PFSK-1 (cell line): ENCODE data around the gene DCXR.

ENCODE experiments used
- FOXP2 ChIP-seq: optimal IDR thresholded peaks from 2 replicates; pipeline ENCODE3; 2011; ENCODE audit warnings: borderline replicate concordance, control low read depth, inconsistent platforms; ENCODE audit not compliant: insufficient read depth; ENCODE audit errors: extremely low read length, extremely low read depth
- POLR2AphosphoS5 ChIP-seq: IDR thresholded peaks from 2 replicates; pipeline ENCODE4 v1.6.1; 2012; ENCODE audit warnings: low read depth, mild to moderate bottlenecking, control low read depth, low read length, moderate library complexity
- SIN3A ChIP-seq: IDR thresholded peaks from 2 replicates; pipeline ENCODE4 v1.6.1; 2012; ENCODE audit warnings: mild to moderate bottlenecking, low read length, moderate library complexity, borderline replicate concordance; ENCODE audit not compliant: insufficient read depth
- TAF1 ChIP-seq: IDR thresholded peaks from 2 replicates; pipeline ENCODE4 v1.6.1; 2012; ENCODE audit warnings: low read length, control low read depth, borderline replicate concordance; ENCODE audit not compliant: insufficient read depth
- TF ChIP-seq, protein P1 (sequence below), 2 experiments: IDR thresholded peaks; 2 replicates each; pipeline versions ENCODE4 v1.6.1 to v1.8.0; 2011 to 2012; ENCODE audit warnings: low read depth in 2 of 2, low read length in 2 of 2, control low read depth in 1 of 2, inconsistent platforms in 1 of 2, mild to moderate bottlenecking in 1 of 2, moderate library complexity in 1 of 2; ENCODE audit not compliant: insufficient read depth in 1 of 2

Gene DCXR

DNA sequence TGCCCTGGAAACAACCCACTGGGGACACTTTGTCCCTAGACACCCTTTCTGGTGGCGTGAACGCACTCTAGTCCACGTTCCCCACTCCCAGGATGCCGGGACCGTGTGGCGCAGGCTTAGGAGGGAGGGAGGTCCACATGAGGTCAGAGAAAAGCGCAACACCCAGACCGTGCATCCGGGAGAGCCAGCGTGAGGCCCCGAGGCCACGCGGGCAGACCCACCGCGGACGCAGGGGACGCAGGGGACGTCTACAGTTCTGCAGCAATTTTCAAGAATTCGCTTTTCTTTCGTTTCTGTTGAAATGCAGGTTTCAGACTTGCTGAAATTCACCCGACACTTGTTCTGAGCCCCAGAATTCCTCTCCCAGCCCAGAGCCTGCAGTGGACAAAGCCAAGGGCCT is 9.4 kb upstream of the DCXR start:
- TF ChIP-seq, protein P1, sequence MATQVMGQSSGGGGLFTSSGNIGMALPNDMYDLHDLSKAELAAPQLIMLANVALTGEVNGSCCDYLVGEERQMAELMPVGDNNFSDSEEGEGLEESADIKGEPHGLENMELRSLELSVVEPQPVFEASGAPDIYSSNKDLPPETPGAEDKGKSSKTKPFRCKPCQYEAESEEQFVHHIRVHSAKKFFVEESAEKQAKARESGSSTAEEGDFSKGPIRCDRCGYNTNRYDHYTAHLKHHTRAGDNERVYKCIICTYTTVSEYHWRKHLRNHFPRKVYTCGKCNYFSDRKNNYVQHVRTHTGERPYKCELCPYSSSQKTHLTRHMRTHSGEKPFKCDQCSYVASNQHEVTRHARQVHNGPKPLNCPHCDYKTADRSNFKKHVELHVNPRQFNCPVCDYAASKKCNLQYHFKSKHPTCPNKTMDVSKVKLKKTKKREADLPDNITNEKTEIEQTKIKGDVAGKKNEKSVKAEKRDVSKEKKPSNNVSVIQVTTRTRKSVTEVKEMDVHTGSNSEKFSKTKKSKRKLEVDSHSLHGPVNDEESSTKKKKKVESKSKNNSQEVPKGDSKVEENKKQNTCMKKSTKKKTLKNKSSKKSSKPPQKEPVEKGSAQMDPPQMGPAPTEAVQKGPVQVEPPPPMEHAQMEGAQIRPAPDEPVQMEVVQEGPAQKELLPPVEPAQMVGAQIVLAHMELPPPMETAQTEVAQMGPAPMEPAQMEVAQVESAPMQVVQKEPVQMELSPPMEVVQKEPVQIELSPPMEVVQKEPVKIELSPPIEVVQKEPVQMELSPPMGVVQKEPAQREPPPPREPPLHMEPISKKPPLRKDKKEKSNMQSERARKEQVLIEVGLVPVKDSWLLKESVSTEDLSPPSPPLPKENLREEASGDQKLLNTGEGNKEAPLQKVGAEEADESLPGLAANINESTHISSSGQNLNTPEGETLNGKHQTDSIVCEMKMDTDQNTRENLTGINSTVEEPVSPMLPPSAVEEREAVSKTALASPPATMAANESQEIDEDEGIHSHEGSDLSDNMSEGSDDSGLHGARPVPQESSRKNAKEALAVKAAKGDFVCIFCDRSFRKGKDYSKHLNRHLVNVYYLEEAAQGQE (IDR thresholded peaks at IDR 0.05; ENCODE audit: insufficient read depth in 1 of 2, low read depth in 2 of 2, low read length in 2 of 2) = no peak
- TF ChIP-seq TAF1 = no peak
- TF ChIP-seq POLR2AphosphoS5 = no peak
- no peak for TF ChIP-seq SIN3A
- TF ChIP-seq FOXP2 = no peak

DNA sequence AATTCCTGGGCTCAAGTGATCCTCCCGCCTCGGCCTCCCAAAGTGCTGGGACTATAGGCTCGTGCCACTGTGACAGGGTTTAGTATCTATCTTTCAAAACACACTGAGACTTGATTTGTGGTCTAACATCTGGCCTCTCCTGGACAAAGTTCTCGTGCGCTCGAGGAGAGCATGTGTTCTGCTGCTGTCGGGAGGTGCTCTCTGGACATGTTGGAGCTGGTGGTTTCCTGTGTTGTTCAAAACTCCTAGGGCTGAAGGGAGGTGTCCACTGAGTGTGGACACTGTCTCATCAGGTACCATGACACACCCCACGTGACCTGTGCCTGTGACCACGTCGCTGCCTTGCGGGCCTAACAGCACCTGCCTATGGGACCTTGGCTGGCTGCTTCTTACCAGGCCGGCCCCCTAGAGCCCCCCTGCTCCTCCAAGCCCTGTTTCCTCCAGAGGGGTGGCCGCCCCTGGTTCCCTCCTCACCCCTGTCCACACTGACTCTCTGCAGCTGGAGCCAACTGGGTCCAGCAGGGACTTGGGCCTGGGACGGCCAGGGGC is 8.5 kb upstream of the DCXR start:
- TF ChIP-seq, protein P1 (IDR thresholded peaks at IDR 0.05; ENCODE audit: insufficient read depth in 1 of 2, low read depth in 2 of 2, low read length in 2 of 2) = no peak
- TF ChIP-seq FOXP2 (no peak), SIN3A (no peak), POLR2AphosphoS5 (no peak), TAF1 (no peak)

DNA sequence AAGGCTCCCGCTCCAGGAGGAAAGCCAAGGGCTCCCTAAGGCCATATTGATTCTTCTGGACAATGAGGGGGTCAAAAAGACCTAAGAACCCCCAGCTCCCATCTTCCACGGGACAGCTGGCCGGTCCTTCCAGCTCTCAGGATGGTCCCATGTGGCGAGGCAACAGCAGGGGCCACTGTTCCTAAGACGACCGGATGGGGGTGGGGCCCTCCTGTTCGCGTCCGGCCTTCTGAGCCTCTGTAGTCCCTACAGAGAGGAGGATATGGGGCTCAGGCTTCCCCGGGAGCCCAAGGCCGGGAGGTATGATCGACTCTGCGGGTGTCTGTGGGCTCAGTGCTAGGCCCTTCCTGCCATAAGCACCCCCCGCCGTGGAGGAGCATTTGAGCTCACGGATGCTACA is 6.0 kb upstream of the DCXR start:
- TF ChIP-seq POLR2AphosphoS5 (no peak), SIN3A (no peak), FOXP2 (no peak), TAF1 (no peak)
- TF ChIP-seq, protein P1 (IDR thresholded peaks at IDR 0.05; ENCODE audit: insufficient read depth in 1 of 2, low read depth in 2 of 2, low read length in 2 of 2) = no peak

DNA sequence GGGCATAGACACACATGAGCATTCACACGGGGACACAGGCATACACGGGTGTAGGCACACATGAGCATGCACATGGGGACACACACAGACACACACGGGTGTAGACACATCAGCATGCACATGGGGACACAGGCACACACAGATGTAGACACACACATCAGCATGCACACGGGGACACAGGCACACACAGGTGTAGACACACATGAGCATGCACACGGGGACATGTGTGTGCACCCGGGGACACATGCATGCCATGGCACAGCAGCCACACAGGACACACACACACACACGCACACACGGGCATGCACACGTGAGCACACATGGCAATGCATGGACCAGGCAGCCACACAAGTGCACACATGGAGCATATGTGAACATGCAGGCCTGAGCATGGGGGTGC is 5.2 kb upstream of the DCXR start:
- TF ChIP-seq, protein P1 (IDR thresholded peaks at IDR 0.05; ENCODE audit: insufficient read depth in 1 of 2, low read depth in 2 of 2, low read length in 2 of 2) = no peak
- no peak for TF ChIP-seq SIN3A
- no peak for TF ChIP-seq POLR2AphosphoS5
- TF ChIP-seq TAF1 = no peak
- no peak for TF ChIP-seq FOXP2
